Tibial nerve (tissue), 3 donors: ENCODE results near the gene CAPN7.

Experiments
- POLR2A ChIP-seq, 2 donors: fragments of 450-650 bp; IDR thresholded peaks; one replicate each; pipeline ENCODE4 v1.6.1; 2017; ENCODE audit warnings: antibody characterized with exemption in 2 of 2, mild to moderate bottlenecking in 2 of 2, moderate library complexity in 2 of 2
- TF ChIP-seq, protein P1 (sequence below), 5 experiments: fragments of 200-600 bp in 3 of 5; fragments of 450-650 bp in 2 of 5; sonication (generic) in 3 of 5; IDR thresholded peaks; one replicate each; pipeline ENCODE4 v1.5.1; 2016 to 2019; ENCODE audit warnings: antibody characterized with exemption in 5 of 5, mild to moderate bottlenecking in 3 of 5, moderate library complexity in 2 of 5

DNA sequence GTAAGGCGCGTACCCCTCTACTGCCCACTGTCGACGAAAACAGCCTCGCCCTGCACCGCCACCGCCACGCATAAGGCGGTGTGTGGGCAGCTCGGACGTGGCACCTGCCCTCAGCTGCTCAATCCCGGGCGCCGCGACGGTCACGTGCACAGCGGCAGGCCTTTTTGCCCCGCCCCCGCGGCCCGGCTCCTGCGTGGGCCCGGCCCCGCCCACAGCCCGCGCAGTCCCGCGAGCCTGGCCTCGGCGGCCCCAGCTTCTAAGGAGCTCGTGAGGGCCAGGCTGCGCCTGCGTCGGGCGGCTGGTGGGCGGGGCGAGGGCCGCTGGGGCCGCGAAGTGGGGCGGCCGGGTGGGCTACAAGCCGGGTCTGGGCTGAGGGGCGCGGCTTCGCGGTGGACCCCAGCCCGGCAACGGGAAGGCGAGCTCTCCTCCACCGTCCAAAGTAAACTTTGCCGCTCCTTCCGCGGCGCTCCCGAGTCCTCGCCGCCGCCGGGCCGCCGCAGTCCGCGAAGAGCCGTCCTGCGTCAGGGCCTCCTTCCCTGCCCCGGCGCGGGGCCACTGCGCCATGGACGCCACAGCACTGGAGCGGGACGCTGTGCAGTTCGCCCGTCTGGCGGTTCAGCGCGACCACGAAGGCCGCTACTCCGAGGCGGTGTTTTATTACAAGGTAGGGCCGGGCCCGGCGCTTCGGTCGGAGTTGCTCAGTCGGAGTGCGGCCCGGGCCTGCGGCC, at the start of gene CAPN7:
- TF ChIP-seq, protein P1, sequence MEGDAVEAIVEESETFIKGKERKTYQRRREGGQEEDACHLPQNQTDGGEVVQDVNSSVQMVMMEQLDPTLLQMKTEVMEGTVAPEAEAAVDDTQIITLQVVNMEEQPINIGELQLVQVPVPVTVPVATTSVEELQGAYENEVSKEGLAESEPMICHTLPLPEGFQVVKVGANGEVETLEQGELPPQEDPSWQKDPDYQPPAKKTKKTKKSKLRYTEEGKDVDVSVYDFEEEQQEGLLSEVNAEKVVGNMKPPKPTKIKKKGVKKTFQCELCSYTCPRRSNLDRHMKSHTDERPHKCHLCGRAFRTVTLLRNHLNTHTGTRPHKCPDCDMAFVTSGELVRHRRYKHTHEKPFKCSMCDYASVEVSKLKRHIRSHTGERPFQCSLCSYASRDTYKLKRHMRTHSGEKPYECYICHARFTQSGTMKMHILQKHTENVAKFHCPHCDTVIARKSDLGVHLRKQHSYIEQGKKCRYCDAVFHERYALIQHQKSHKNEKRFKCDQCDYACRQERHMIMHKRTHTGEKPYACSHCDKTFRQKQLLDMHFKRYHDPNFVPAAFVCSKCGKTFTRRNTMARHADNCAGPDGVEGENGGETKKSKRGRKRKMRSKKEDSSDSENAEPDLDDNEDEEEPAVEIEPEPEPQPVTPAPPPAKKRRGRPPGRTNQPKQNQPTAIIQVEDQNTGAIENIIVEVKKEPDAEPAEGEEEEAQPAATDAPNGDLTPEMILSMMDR (IDR thresholded peaks at IDR 0.05), result peak; percentile 22 to 58 (median 32)
- TF ChIP-seq POLR2A (IDR thresholded peaks at IDR 0.05), result peak; percentile 50 to 98
